IPS DF 6.9 (cell line): ENCODE data around the gene NLRP5.

Source experiments
- DNase-seq: peaks from one replicate; pipeline ENCODE4 v3.0.0-alpha.2; 2013; ENCODE audit warnings: low read depth, low spot score
- H3K27ac ChIP-seq: one replicate; pipeline ENCODE4 v1.5.1; 2013; ENCODE audit warnings: low read length, control low read depth
- H3K27me3 ChIP-seq: 2 replicates; pipeline ENCODE4 v1.6.1; 2013; ENCODE audit warnings: mild to moderate bottlenecking, low read length; ENCODE audit not compliant: control insufficient read depth, insufficient read depth
- H3K36me3 ChIP-seq: 2 replicates; pipeline ENCODE4 v1.6.1; 2013; ENCODE audit warnings: low read length; ENCODE audit not compliant: control insufficient read depth, insufficient read depth
- H3K4me1 ChIP-seq: 2 replicates; pipeline ENCODE4 v1.6.1; 2013; ENCODE audit warnings: low read length; ENCODE audit not compliant: control insufficient read depth, insufficient read depth
- H3K4me3 ChIP-seq: 2 replicates; pipeline ENCODE4 v1.5.1; 2013; ENCODE audit warnings: mild to moderate bottlenecking, low read length
- H3K9me3 ChIP-seq: 2 replicates; pipeline ENCODE4 v1.6.1; 2013; ENCODE audit warnings: low read length, inconsistent platforms; ENCODE audit not compliant: control insufficient read depth, insufficient read depth
- WGBS: extraction: QIAGEN DNeasy Blood & Tissue Kit; methylation state at CpG from one replicate; pipeline ENCODE4 v1.1.7; 2013; ENCODE audit warnings: mixed read lengths, missing lambda C conversion rate; ENCODE audit not compliant: insufficient read length, insufficient coverage; 5-methylcytosine and 5-hydroxymethylcytosine counted together

The NLRP5 gene

DNA sequence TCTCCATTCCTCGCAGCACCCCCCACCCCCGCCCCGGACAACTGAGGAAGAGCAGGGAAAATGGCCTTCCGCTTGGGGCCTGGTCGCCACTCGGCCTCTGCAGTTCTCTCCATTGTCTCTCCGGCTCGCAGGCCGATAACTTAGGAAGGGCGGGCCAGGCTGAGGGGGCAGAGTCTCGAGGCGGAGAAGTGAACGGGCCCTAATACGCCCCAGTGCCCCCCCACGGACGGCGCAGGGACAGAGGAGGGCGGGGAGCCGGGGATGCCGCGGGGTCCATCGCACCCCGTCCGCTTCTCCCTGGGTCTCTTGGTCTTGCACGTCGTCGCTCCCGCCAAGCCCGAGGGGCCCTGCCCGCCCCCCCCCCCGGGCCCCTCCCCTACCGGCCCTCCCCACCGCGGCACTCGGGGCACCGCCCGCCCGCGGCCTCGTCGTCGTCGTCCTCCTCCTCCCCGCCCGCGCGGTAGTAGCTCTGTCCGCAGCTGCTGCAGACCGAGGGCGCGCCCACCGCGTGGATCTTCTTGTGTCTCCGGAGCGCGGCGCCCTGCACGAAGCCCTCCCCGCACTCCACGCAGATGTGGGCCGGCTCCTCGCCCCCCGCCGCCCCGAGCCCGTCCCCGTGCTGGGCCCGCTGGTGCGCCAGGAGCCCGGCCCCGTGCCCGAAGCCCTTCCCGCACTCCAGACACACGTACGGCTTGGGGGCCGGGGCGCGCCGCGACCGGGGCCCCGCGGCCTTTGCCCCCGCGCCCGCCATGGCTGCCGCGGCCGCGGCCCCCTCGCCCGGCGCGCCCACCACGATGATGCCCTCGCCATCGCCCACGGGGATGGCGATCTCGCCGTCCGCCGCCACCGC lies 101.3 kb downstream of the NLRP5 start:
- no CpG with 5 or more reads among the region's 104 CpGs for WGBS
- H3K4me3 ChIP-seq = no peak overlapping the region
- no peak overlapping the region for H3K27ac ChIP-seq
- H3K36me3 ChIP-seq = peaks cover 13% of the 10 kb centered on the region; the same call in 1 of the 2 replicates
- no peaks in the 10 kb centered on the region for H3K27me3 ChIP-seq
- no peaks in the 10 kb centered on the region for H3K9me3 ChIP-seq
- H3K4me1 ChIP-seq = no peaks in the 10 kb centered on the region; the same call in 1 of the 2 replicates
- no peak for DNase-seq

DNA sequence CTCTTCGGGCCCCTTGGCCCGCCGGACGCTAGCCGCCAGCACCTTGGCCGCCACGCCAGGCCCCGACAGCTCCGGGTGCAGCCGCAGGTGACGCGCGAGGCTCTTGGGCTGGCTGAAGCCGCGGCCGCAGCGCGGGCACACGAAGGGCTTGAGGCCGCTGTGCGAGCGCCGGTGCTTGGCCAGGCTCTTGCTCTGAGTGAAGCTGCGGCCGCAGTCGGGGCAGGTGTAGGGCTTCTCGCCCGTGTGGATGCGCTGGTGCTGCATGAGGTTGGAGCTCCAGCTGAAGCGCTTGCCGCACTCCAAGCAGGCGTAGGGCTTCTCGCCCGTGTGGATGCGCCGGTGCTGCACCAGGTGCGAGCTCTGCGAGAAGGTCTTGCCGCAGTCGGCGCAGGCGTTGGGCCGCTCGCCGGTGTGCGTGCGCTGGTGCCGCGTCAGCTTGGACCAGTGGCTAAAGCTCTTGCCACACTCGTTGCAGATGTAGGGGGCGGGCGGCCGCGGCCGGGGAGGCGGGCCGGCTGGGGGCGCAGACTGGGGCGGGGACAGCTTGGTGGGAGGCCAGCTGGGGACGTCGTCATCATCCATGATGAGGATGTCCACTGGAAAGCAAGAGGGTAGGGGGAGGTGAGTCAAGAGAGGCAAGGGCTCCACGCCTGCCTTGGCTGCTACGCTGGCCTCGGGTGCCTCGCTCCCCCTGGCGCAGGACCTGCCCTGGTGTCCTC lies 102.1 kb downstream of the NLRP5 start:
- WGBS = no CpG with 5 or more reads among the region's 66 CpGs

DNA sequence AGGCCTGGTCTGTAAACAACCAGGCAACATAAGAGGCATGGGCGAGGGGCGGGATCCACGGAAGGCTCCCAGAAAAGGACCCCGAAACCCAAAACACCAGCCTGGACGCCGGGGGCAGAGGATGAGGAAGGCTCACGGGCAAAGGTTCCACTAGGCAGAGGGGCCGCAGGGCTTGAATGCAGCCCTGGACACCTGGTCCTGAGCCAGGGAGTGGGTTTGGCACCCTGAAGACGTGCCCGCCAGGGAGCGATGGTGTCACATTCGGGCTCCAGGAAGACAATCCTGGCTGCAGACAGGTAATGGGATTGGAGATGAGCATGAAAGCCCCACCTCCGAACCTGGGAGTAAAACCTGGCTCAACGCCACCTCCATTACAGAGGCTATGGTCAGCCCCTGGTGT lies 102.8 kb downstream of the NLRP5 start:
- no CpG with 5 or more reads among the region's 14 CpGs for WGBS
- no peak overlapping the region for H3K27ac ChIP-seq
- DNase-seq = no peak

More for the DNA sequence above, 102.1 kb downstream of the NLRP5 start:
- Histone ChIP-seq H3K4me1 (peaks cover 1% of the 10 kb centered on the region; the same call in 1 of the 2 replicates), H3K27me3 (no peaks in the 10 kb centered on the region), H3K27ac (no peak overlapping the region), H3K9me3 (no peaks in the 10 kb centered on the region), H3K36me3 (peaks cover 18% of the 10 kb centered on the region), H3K4me3 (no peak overlapping the region)
- DNase-seq = no peak

DNA sequence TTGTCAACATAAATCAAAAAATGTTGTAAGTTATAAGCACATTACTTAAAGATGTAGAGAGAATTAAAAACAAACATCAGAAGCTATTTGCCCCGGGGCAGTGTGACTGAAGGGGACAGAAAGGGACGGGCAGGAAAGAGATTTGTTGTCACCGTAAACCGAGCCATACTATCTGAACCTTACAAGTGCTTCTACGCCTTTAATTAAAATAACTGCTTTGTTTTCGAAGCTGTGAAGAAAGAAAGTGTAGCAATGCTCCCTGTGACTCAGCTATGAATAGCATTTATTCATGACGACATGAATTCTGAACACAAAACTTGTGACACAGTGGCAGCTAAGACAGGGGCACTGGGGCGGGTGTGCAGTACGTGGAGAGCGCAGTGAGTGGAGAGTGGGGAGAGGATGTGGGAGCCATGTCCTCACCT lies 104.5 kb downstream of the NLRP5 start:
- no CpG with 5 or more reads among the region's 10 CpGs for WGBS
- Histone ChIP-seq H3K9me3 (no peaks in the 10 kb centered on the region), H3K27ac (no peak overlapping the region), H3K36me3 (peaks cover 18% of the 10 kb centered on the region), H3K4me1 (0 out of 2 replicates have a peak, but pooled peaks cover 1% of the 10 kb centered on the region), H3K4me3 (no peak overlapping the region), H3K27me3 (no peaks in the 10 kb centered on the region)
- no peak for DNase-seq

More for the DNA sequence above, 102.8 kb downstream of the NLRP5 start:
- peaks cover 1% of the 10 kb centered on the region; the same call in 1 of the 2 replicates for H3K4me1 ChIP-seq
- no peaks in the 10 kb centered on the region for H3K9me3 ChIP-seq
- no peak overlapping the region for H3K4me3 ChIP-seq
- peaks cover 18% of the 10 kb centered on the region for H3K36me3 ChIP-seq
- H3K27me3 ChIP-seq = no peaks in the 10 kb centered on the region

DNA sequence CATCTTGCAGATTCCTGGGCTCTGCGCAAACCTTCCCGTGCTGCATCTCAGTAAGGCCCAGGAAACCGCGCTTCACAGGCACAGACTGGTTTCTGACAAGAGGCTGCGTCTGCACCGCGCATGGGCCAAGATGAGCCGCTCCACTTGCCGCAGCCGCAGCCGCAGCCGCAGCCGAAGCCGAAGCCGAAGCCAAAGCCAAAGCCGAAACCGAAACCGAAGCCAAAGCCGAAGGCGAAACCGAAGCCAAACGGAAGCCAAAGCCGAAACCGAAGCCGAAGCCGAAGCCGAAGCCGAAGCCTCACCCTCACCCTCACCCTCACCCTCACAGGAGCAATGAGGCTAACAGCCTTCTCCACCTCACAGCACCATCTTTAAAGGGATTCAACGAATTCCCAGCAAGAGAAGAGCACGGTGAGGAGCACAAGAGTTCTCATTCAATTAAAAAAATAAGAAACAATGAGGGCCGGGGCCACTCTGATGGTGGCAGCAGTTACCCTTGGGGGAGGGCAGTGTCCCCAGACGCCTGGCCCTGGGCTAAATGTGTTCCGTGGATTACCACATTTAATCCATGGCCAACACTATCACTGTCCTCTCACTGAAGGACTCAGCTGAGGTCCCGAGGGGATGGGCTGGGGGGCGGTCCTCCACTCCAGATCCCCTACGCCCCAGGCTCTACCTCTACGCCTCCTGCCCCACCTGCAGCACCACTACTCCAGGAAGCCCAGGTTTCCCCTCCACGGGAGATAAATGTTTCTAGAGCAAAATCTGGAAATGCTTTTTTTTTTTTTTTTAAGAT lies 105.4 kb downstream of the NLRP5 start:
- Histone ChIP-seq H3K4me1 (0 out of 2 replicates have a peak, but pooled peaks cover 1% of the 10 kb centered on the region), H3K27me3 (no peaks in the 10 kb centered on the region), H3K36me3 (peaks cover 18% of the 10 kb centered on the region), H3K4me3 (no peak overlapping the region), H3K27ac (no peak overlapping the region), H3K9me3 (no peaks in the 10 kb centered on the region)
- DNase-seq = no peak
- WGBS = no CpG with 5 or more reads among the region's 38 CpGs

DNA sequence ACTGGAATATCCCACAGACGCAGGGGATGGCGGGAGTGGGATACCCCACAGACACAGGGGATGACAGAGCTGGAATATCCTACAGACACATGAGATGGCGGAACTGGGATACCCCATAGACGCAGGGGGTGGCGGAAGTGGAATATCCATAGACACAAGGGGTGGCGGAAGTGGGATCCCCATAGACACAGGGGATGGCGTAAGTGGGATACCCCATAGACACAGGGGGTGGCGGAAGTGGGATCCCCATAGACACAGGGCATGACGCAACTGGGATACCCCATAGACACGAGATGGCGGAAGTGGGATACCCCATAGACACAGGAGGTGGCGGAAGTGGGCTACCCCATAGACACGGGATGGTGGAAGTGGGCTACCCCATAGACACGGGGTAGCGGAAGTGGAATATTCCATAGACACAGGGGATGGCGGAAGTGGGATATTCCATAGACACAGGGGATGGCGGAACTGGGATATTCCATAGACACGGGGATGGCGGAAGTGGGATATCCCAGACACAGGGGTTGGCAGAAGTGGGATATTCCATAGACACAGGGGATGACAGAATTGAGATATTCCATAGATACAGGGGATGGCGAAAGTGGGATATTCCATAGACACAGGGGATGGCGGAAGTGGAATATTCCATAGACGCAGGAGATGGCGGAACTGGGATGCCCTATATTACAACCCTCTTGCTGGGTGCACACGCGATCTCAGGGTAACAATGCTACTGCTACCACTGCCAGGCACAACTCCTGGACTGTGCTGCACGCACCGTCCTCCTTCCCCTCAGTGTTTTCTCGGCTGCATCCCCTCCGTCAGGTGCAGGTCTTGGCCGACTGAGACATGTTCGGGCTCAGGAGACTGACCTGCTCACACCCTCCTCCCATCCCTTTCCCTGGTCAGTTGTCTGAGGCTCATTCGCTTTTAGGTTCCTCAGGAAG lies 106.4 kb downstream of the NLRP5 start:
- no peak for DNase-seq
- Histone ChIP-seq H3K9me3 (no peaks in the 10 kb centered on the region), H3K27me3 (no peaks in the 10 kb centered on the region), H3K27ac (no peak overlapping the region), H3K36me3 (peaks cover 17% of the 10 kb centered on the region), H3K4me1 (0 out of 2 replicates have a peak, but pooled peaks cover 1% of the 10 kb centered on the region), H3K4me3 (no peak overlapping the region)
- WGBS = no CpG with 5 or more reads among the region's 32 CpGs

DNA sequence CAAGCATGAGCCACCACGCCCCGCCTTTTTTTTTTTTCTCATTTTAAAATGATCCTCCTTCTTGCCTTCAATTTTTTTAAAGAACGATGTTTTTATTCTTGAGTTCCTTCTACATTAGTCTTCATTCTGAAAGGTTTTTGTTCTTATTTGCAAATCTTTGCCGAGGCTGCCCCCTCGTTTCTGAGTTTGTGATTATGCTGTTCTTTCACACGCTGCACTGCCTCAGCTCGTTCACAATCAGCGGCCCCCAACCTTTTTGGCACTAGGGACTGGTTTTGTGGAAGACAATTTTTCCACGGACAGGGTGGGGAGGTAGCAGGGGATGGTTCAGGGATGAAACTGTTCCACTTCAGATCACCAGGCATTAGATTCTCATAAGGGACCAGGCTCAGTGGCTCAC lies 107.9 kb downstream of the NLRP5 start:
- Histone ChIP-seq H3K4me1 (0 out of 2 replicates have a peak, but pooled peaks cover 1% of the 10 kb centered on the region), H3K4me3 (no peak overlapping the region), H3K27me3 (no peaks in the 10 kb centered on the region), H3K27ac (no peak overlapping the region), H3K36me3 (peaks cover 11% of the 10 kb centered on the region), H3K9me3 (no peaks in the 10 kb centered on the region)
- no CpG with 5 or more reads among the region's 9 CpGs for WGBS
- no peak for DNase-seq

DNA sequence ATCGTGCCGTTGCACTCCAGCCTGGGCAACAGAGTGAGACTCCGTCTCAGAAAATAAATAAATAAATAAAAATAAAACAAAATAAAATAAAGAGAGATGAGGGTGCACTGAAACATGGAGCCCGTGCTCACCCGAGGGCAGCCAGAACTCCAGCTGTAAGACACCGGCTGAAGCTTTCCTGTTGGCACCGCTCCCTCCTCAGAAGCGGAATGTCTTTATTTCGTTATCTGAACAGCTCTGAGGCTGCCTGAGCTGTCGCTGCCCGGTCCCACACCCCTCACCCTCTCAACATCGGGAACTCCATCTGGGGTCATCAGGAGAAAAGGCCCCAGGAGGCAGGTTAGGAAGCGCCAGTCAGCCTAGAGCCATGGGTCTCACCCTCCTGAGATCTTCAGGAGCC lies 110.1 kb downstream of the NLRP5 start:
- no peak for DNase-seq
- H3K4me3 ChIP-seq = no peak overlapping the region
- no peak overlapping the region for H3K27ac ChIP-seq
- H3K36me3 ChIP-seq = peaks cover 18% of the 10 kb centered on the region
- 0 out of 2 replicates have a peak, but pooled peaks cover 1% of the 10 kb centered on the region for H3K4me1 ChIP-seq
- no CpG with 5 or more reads among the region's 13 CpGs for WGBS
- no peaks in the 10 kb centered on the region for H3K27me3 ChIP-seq
- H3K9me3 ChIP-seq = no peaks in the 10 kb centered on the region

DNA sequence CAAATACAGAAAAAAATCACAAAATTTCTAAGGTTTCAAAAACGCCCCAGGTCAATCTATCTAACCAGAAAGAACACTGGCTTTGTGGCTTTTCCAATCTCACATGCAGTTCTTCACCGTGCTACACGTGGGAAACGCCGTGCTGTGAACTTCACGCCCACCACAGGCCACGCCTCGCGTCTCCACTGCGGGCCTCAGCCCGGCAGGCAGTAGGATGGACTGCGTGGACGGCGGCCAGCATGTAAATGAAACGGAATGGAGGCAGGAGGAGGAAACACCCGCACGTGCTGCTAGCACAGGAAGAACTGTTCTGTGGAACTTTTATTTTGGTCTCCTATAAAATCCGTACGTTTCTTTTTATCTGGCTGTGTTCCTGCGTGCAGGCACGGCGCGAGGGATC lies 110.7 kb downstream of the NLRP5 start:
- Histone ChIP-seq H3K27ac (no peak overlapping the region), H3K4me1 (0 out of 2 replicates have a peak, but pooled peaks cover 1% of the 10 kb centered on the region), H3K27me3 (no peaks in the 10 kb centered on the region), H3K36me3 (peaks cover 22% of the 10 kb centered on the region), H3K4me3 (no peak overlapping the region), H3K9me3 (no peaks in the 10 kb centered on the region)
- no peak for DNase-seq
- WGBS = no CpG with 5 or more reads among the region's 23 CpGs
